Left ventricle myocardium inferior (tissue), 1 donor: Measurements from ENCODE around the gene NR1D2. TPM values are rescaled to one million over a fixed set of nuclear protein-coding genes. Genes with fewer than 3 reads are reported as not detected.

Source experiments
- DNase-seq: peaks from one replicate; pipeline ENCODE4 v3.0.0-alpha.2; 2020
- H3K27ac ChIP-seq: fragments of 200-600 bp; replicated peaks from 2 replicates; pipeline ENCODE4 v1.8.0; 2021
- H3K27me3 ChIP-seq: fragments of 200-600 bp; 2 replicates; pipeline ENCODE4 v1.8.0; 2021; ENCODE audit warnings: low read depth
- H3K36me3 ChIP-seq: fragments of 200-600 bp; 2 replicates; pipeline ENCODE4 v1.8.0; 2021
- H3K4me1 ChIP-seq: fragments of 200-600 bp; 2 replicates; pipeline ENCODE4 v1.8.0; 2021
- H3K4me3 ChIP-seq: fragments of 200-600 bp; 2 replicates; pipeline ENCODE4 v1.8.0; 2021; ENCODE audit warnings: mild to moderate bottlenecking, moderate library complexity
- H3K9me3 ChIP-seq: fragments of 200-600 bp; replicated peaks from 2 replicates; pipeline ENCODE4 v1.8.0; 2021
- CTCF ChIP-seq: fragments of 200-600 bp; IDR thresholded peaks from 2 replicates; pipeline ENCODE4 v1.8.0; 2021; ENCODE audit warnings: antibody characterized with exemption, mild to moderate bottlenecking, borderline replicate concordance
- intact Hi-C: fragments of 100-400 bp; cut with micrococcal nuclease; formaldehyde crosslinking; loops from one replicate; pipeline ENCODE4 v1.11.0; 2022
- total RNA-seq: library from RNA; stranded (reverse); fragmentation: NEBNext Ultra II Directional; extraction: Animal tissue kit (Norgen Biotek cat#: 25700); gene quantifications from one replicate; pipeline ENCODE4 v1.2.1, GENCODE V29; 2021
- donor health status: DM: no; HTN: yes; CAD: no; lungs with severe emphysema.

NR1D2 gene
- total RNA-seq, 1 donor from 2014 or later: 43.5 TPM

GRCh38 chr3:23945913-23946687 is 1.0 kb downstream of the NR1D2 start:
- H3K4me3 ChIP-seq: peak overlapping the region; percentile 80
- H3K36me3 ChIP-seq: no peaks in the 10 kb centered on the region
- intact Hi-C loops: no loop called here
- H3K27me3 ChIP-seq: no peaks in the 10 kb centered on the region
- H3K9me3 ChIP-seq: no peaks in the 10 kb centered on the region
- peak; percentile 98 for DNase-seq
- H3K27ac ChIP-seq: peak overlapping the region; percentile 99
- H3K4me1 ChIP-seq: peaks cover 59% of the 10 kb centered on the region
- TF ChIP-seq CTCF: no peak

GRCh38 chr3:23948761-23949160 is 3.7 kb downstream of the NR1D2 start:
- H3K36me3 ChIP-seq: no peaks in the 10 kb centered on the region
- peak overlapping the region; percentile 99 for H3K27ac ChIP-seq
- peaks cover 86% of the 10 kb centered on the region for H3K4me1 ChIP-seq
- intact Hi-C loops: no loop called here
- no peak overlapping the region for H3K4me3 ChIP-seq
- H3K27me3 ChIP-seq: no peaks in the 10 kb centered on the region
- DNase-seq: no peak
- no peak for TF ChIP-seq CTCF
- H3K9me3 ChIP-seq: no peaks in the 10 kb centered on the region

- H3K27ac ChIP-seq: peak overlapping the region; percentile 99
- no peaks in the 10 kb centered on the region for H3K27me3 ChIP-seq
- no peaks in the 10 kb centered on the region for H3K9me3 ChIP-seq
- H3K36me3 ChIP-seq: peaks cover 3% of the 10 kb centered on the region
- intact Hi-C loops: no loop called here
- peak overlapping the region; percentile 41 for H3K4me3 ChIP-seq
- DNase-seq: peak; percentile 66
- H3K4me1 ChIP-seq: peaks cover 88% of the 10 kb centered on the region
- TF ChIP-seq CTCF: no peak
Measured at GRCh38 chr3:23949784-23950183, 4.7 kb downstream of the NR1D2 start.

GRCh38 chr3:23950293-23950692 is 5.2 kb downstream of the NR1D2 start:
- Histone ChIP-seq H3K4me1 (peaks cover 93% of the 10 kb centered on the region), H3K27ac (peak overlapping the region; percentile 99), H3K4me3 (peak overlapping the region; percentile 41), H3K9me3 (no peaks in the 10 kb centered on the region), H3K27me3 (no peaks in the 10 kb centered on the region), H3K36me3 (peaks cover 8% of the 10 kb centered on the region)
- DNase-seq: no peak
- intact Hi-C loops: no loop called here
- no peak for TF ChIP-seq CTCF

- TF ChIP-seq CTCF: no peak
- DNase-seq: no peak
- H3K27me3 ChIP-seq: no peaks in the 10 kb centered on the region
- no peak overlapping the region for H3K4me3 ChIP-seq
- intact Hi-C loops: no loop called here
- peaks cover 89% of the 10 kb centered on the region for H3K4me1 ChIP-seq
- peaks cover 20% of the 10 kb centered on the region for H3K36me3 ChIP-seq
- no peaks in the 10 kb centered on the region for H3K9me3 ChIP-seq
- no peak overlapping the region for H3K27ac ChIP-seq
Measured at GRCh38 chr3:23952646-23953045, 7.6 kb downstream of the NR1D2 start.
